Subcutaneous abdominal adipose tissue (tissue), 5 donors: ENCODE results near the gene TUBAL3.

Source experiments
- H3K27ac ChIP-seq: one replicate; pipeline ENCODE4 v1.7.0; 2013; ENCODE audit warnings: low read depth, mild to moderate bottlenecking, inconsistent platforms, low read length, moderate library complexity
- H3K27me3 ChIP-seq, 5 donors: one replicate each; pipeline ENCODE4 v1.7.0; 2013; ENCODE audit warnings: low read length in 5 of 5, inconsistent platforms in 1 of 5; ENCODE audit not compliant: control insufficient read depth in 5 of 5, insufficient read depth in 4 of 5
- H3K36me3 ChIP-seq, 5 donors: one replicate each; pipeline ENCODE4 v1.7.0; 2013; ENCODE audit warnings: low read length in 5 of 5; ENCODE audit not compliant: control insufficient read depth in 5 of 5, insufficient read depth in 5 of 5
- H3K4me1 ChIP-seq, 5 donors: one replicate each; pipeline ENCODE4 v1.7.0; 2013; ENCODE audit warnings: low read length in 5 of 5, mild to moderate bottlenecking in 3 of 5, moderate library complexity in 1 of 5; ENCODE audit not compliant: control insufficient read depth in 5 of 5, insufficient read depth in 5 of 5
- H3K4me3 ChIP-seq, 5 donors: one replicate each; pipeline ENCODE4 v1.7.0; 2013; ENCODE audit warnings: low read length in 5 of 5, low read depth in 1 of 5
- H3K9ac ChIP-seq, 5 donors: one replicate each; pipeline ENCODE4 v1.7.0; 2013; ENCODE audit warnings: low read length in 5 of 5, mild to moderate bottlenecking in 4 of 5, moderate library complexity in 3 of 5
- H3K9me3 ChIP-seq, 5 donors: one replicate each; pipeline ENCODE4 v1.7.0; 2013; ENCODE audit warnings: low read length in 5 of 5; ENCODE audit not compliant: control insufficient read depth in 5 of 5
- donor health status: healthy.
- donor health status: healthy.
- donor health status: healthy.
- donor health status: healthy.
- donor health status: healthy.

The TUBAL3 gene

DNA sequence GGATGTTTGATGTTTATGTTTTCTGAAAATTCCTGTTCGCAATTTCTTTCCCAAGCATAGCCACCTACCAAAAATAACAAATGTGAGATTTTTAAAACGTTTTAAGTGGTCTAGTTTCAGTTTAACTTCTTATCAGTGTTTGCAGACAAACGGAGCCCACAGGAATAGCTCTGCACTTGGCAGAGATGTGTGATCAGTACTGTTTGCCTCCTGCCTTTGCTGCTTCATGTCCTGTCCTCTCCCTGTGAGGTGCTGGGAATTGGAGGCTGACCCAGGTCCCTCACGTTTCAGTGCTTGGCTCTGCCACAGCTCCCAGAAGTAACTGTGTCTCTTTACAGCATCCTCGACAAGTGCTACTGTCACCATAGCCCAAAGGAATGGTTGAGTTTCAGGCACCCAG lies 38.7 kb downstream of the TUBAL3 start:
- Histone ChIP-seq H3K27me3 (peaks cover 5 to 22% (median 13%) of the 10 kb centered on the region in 5 donors), H3K4me1 (peaks cover 0 to 2% (median 0%) of the 10 kb centered on the region in 5 donors), H3K36me3 (no peaks in the 10 kb centered on the region), H3K4me3 (no peak overlapping the region), H3K9ac (no peak overlapping the region), H3K27ac (no peak overlapping the region), H3K9me3 (peaks cover 0 to 2% (median 0%) of the 10 kb centered on the region in 5 donors)

DNA sequence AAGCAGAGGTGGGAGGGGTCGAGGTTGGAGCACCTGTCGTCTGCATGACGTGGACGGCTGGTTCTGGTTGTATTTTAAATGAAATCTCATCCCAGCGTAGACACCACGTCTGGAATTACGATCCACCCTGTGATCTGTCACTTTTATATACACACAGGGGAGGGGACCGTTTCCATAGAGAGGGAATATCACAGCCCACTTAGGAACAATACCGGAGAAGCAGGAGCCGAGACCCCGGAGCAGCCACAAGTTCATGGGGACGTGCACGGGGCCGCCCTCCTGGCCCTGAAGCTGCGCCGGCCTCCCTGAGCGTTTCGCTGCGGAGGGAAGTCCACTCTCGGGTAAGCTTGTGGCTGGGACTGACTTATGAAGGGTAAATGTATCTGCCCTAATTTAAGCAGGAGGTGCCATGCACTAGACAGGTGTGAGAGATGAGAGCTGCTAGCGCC lies 39.7 kb downstream of the TUBAL3 start, which contains the start of gene UCN3:
Gene UCN3 (plus strand): TSS at position 77 of the 449 bp plus-strand sequence. CDS start 8,755 bp downstream, outside the sequence.
- Histone ChIP-seq H3K27ac (no peak within 1 kb of the TSS), H3K4me1 (no peaks in the 10 kb centered on the region), H3K9me3 (no peaks in the 10 kb centered on the region), H3K9ac (no peak within 1 kb of the TSS), H3K36me3 (no peaks in the 10 kb centered on the region), H3K27me3 (peaks cover 5 to 22% (median 13%) of the 10 kb centered on the region in 5 donors), H3K4me3 (no peak within 1 kb of the TSS)

DNA sequence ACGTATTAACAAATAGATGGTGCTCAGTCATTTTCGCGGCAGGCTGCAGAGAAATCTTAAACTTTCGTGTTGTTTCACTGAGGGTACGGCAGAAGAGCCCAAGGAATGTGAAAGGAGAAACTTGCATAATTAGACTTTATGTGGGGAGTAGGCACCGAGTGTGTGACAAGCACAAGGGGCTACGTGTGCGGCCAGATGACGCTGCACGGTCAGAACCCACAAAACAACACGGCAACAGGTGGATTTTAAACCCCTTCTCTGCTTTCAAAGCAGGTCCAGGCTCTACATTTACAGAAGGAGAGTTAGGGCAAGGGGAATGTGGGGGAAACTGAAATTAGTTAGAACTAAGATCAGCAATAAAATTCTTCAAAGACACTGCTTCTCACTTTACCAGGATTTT lies 40.3 kb downstream of the TUBAL3 start:
- no peaks in the 10 kb centered on the region for H3K36me3 ChIP-seq
- H3K9me3 ChIP-seq, result no peaks in the 10 kb centered on the region
- no peak overlapping the region for H3K9ac ChIP-seq
- H3K27ac ChIP-seq, result no peak overlapping the region
- no peaks in the 10 kb centered on the region for H3K4me1 ChIP-seq
- H3K4me3 ChIP-seq, result no peak overlapping the region
- peaks cover 5 to 22% (median 13%) of the 10 kb centered on the region in 5 donors for H3K27me3 ChIP-seq

DNA sequence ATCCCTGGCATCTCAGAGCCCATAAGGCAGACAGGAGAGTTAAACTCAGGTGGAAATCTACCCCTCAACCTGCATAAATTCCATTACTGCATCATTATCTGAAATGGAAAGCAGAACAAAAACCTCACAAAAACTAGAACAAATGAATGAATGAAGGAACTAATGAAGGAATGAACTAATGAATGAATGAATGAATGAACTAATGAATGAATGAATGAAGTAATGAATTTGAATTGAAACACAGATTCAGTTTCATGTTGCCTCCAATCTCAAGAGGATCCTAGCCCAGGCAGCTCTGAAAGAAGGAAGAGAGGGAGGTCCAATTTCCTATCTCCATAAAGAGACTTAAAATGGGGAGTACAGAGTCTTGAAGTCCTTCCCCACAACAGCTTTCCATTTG lies 41.8 kb downstream of the TUBAL3 start:
- H3K27ac ChIP-seq, result no peak overlapping the region

DNA sequence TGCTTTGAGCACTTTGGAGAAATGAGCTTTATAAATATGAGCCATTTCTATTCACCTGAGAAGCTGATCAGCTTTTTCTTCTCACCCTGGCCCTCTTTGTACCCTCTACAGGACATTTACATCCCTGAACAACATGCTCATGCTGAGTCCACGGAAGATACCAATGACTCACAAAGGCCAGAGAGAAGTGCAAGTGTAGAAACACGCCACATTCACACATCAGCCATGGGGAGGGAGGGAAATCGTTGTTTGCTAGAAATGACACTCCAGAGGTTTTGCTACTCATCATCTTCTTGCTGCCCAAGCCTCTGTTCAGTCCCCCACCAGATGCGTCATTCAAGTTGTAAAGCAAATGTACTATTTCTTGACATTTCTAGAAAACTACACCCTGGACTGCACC lies 42.7 kb downstream of the TUBAL3 start:
- Histone ChIP-seq H3K9ac (no peak overlapping the region), H3K4me1 (no peaks in the 10 kb centered on the region), H3K9me3 (no peaks in the 10 kb centered on the region), H3K4me3 (no peak overlapping the region), H3K27ac (no peak overlapping the region), H3K36me3 (no peaks in the 10 kb centered on the region), H3K27me3 (peaks cover 10 to 22% (median 13%) of the 10 kb centered on the region in 5 donors)

More for the DNA sequence above, 41.8 kb downstream of the TUBAL3 start:
- Histone ChIP-seq H3K27me3 (peaks cover 10 to 22% (median 13%) of the 10 kb centered on the region in 5 donors), H3K36me3 (no peaks in the 10 kb centered on the region), H3K9me3 (no peaks in the 10 kb centered on the region), H3K4me1 (no peaks in the 10 kb centered on the region), H3K4me3 (no peak overlapping the region), H3K9ac (no peak overlapping the region)

DNA sequence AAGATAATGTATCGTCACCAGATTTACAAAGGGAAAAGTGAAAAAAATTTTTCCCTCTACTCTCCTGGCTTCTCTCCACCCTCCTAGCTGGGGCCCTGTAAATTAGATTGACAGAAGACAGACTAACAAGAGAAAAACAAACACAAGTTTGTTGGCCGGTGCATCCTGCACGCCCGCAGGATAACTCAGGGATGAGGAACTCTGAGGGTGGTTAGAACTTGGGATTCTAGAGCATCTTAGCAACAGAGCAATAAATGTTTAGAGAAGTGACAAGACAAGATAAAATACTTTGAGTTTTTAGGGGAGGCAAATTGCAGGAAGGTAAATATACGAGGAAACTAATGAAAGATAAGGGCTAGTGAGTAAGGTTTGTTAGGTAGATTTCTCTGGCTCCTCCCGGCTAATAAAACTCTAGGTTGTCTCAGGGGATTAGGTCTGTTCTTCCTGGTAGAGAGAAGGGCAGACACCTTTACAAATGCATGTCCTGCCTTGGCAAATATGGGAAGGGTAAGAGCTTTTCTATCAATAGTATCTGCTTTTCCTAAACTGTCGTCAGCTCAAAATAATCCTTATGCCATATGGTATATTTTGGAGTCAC lies 44.2 kb downstream of the TUBAL3 start:
- H3K9ac ChIP-seq, result no peak overlapping the region
- H3K4me1 ChIP-seq, result no peaks in the 10 kb centered on the region
- H3K36me3 ChIP-seq, result no peaks in the 10 kb centered on the region
- no peak overlapping the region for H3K27ac ChIP-seq
- H3K9me3 ChIP-seq, result no peaks in the 10 kb centered on the region
- no peak overlapping the region for H3K4me3 ChIP-seq
- H3K27me3 ChIP-seq, result peaks cover 8 to 24% (median 13%) of the 10 kb centered on the region in 5 donors

DNA sequence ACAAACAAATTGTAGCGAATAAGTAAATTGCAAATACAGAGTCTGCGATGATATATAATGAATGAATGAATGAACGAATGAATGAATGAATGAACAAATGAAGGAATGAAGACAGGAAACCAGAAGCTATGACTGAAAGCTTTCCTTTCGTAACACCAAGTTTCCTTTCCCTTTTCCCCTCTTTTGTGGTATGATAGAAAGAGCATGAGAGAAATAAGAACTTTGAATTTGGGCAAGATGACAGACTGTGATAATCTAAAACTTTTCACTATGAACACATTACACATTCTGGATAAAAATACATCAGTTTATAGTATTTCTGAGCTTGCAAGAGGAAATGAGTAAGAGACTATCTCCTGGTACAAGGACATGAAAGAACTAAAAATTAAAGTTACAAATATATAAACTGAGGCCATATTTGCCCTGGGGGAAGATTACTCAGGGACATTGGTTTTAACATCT lies 48.3 kb downstream of the TUBAL3 start:
- Histone ChIP-seq H3K27me3 (peaks cover 0 to 8% (median 3%) of the 10 kb centered on the region in 5 donors), H3K9me3 (no peaks in the 10 kb centered on the region), H3K9ac (no peak overlapping the region), H3K36me3 (no peaks in the 10 kb centered on the region), H3K4me3 (no peak overlapping the region), H3K4me1 (no peaks in the 10 kb centered on the region), H3K27ac (no peak overlapping the region)

DNA sequence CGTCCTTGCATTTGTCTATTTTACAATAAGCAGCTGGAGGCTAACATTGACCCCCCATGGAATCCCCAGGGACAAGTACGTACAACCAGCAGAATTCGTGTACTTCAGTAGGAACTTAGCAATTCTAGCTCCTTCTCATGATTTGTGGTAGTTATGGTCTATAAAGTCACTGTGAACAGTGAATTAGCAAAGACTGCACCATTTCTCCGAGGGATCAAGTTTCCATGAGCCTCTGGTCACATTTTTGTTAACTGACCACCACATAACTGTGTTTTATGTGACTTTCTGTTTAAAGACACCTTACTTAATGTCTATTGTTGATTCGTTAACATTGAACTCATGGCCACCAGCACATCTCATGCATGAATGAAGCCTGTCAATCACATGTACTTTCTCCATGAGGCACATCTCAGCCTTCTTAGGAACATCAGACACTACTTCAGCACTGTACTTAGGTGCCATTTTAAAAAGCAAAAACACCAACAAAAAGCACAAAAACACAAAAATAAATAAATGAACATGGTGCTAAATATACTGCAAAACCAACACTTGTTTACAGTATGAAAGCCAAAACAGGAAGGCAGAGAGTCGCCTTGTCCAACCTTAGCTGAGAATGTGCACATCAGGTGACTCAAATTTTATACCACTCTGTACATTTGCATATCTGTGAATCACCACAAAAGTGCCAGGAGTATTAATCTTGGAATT lies 48.9 kb downstream of the TUBAL3 start:
- Histone ChIP-seq H3K36me3 (no peaks in the 10 kb centered on the region), H3K9ac (no peak overlapping the region), H3K27me3 (peaks cover 0 to 8% (median 3%) of the 10 kb centered on the region in 5 donors), H3K4me1 (no peaks in the 10 kb centered on the region), H3K4me3 (no peak overlapping the region), H3K9me3 (no peaks in the 10 kb centered on the region), H3K27ac (no peak overlapping the region)

DNA sequence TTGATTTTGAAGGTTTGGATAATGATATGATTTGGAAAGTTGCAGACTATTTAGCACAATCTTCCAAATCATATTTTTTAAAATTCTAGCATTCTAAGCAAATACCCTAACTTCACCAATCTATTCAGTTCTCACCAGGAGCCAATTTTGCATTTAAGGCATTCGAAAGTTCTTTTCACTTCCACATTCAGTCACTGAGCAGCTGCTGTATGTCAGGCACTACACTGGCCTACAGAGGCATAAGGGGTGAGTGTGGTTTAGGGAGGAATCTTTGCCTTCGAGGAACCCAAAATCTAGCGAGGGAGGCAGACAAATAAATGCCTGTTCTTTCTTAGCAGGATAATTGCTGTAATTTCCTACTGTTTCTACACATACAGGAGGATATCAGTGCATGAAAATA lies 50.6 kb downstream of the TUBAL3 start:
- peaks cover 0 to 8% (median 3%) of the 10 kb centered on the region in 5 donors for H3K27me3 ChIP-seq
- H3K4me1 ChIP-seq, result no peaks in the 10 kb centered on the region

DNA sequence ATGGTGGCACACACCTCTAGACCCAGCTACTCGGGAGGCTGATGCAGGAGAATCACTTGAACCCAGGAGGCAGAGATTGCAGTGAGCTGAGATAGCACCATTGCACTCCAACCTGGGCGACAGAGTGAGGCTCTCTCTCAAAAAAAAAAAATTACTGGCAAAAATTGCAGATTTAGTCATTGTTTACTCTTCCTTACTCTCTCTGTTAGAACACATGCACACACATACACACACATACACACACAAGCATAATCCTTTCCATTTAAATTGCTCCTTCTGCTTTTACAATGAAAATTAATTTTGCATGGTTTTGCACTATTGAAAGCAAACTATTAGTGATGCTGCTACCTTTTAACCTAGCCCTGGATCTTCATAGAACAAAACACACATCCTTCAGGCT lies 55.3 kb downstream of the TUBAL3 start:
- Histone ChIP-seq H3K4me1 (no peaks in the 10 kb centered on the region), H3K27ac (no peak overlapping the region), H3K9me3 (no peaks in the 10 kb centered on the region), H3K9ac (no peak overlapping the region), H3K27me3 (no peaks in the 10 kb centered on the region), H3K36me3 (no peaks in the 10 kb centered on the region), H3K4me3 (no peak overlapping the region)

More for the DNA sequence above, 50.6 kb downstream of the TUBAL3 start:
- Histone ChIP-seq H3K4me3 (no peak overlapping the region), H3K27ac (no peak overlapping the region), H3K9me3 (no peaks in the 10 kb centered on the region), H3K9ac (no peak overlapping the region), H3K36me3 (no peaks in the 10 kb centered on the region)
